MCF 10A (cell line): ENCODE measurements around the gene RBM47. TPM values are rescaled to one million over a fixed set of nuclear protein-coding genes. Genes with fewer than 3 reads are reported as not detected.
"Not testable (repeated sequence)": the region's sequence is repeated elsewhere in the genome, so short reads cannot be mapped to it uniquely, and the experiment has no call there.

Source experiments
- BruUV-seq: library from RNA; stranded (reverse); fragments of 400-500 nt; replicated peaks from 2 replicates; lab custom pipeline; 2021; lab: Mats Ljungman, UMichigan
- CTCF ChIA-PET: fragments of 300-600 bp; sonication (Branson Sonifier 250); formaldehyde crosslinking; extraction: SDS; loops from one replicate; lab custom pipeline; 2021; ENCODE audit warnings: antibody characterized with exemption, inconsistent platforms; lab: Yijun Ruan, JAX
- POLR2A ChIA-PET: fragments of 300-600, 350-650 bp; sonication (Branson Sonifier 250); formaldehyde crosslinking; extraction: SDS; loops from one replicate; lab custom pipeline; 2020; ENCODE audit warnings: antibody characterized with exemption, inconsistent platforms; lab: Yijun Ruan, JAX
- DNase-seq: peaks from one replicate; pipeline ENCODE4 v3.0.0-alpha.2; 2018; ENCODE audit not compliant: unreplicated experiment
- H3K27ac Mint-ChIP-seq: one replicate; pipeline ENCODE4 v1.8.0; 2022; ENCODE audit warnings: mild to moderate bottlenecking, low read depth, mixed read lengths; ENCODE audit not compliant: unreplicated experiment
- H3K27me3 Mint-ChIP-seq: one replicate; pipeline ENCODE4 v1.8.0; 2022; ENCODE audit warnings: mixed read lengths; ENCODE audit not compliant: insufficient read depth, unreplicated experiment
- H3K36me3 Mint-ChIP-seq: one replicate; pipeline ENCODE4 v1.8.0; 2022; ENCODE audit warnings: mild to moderate bottlenecking, moderate library complexity, mixed read lengths; ENCODE audit not compliant: insufficient read depth, unreplicated experiment
- H3K4me1 Mint-ChIP-seq: one replicate; pipeline ENCODE4 v1.8.0; 2022; ENCODE audit warnings: mixed read lengths; ENCODE audit not compliant: insufficient read depth, unreplicated experiment
- H3K4me3 Mint-ChIP-seq: one replicate; pipeline ENCODE4 v1.8.0; 2022; ENCODE audit warnings: mild to moderate bottlenecking, moderate library complexity, mixed read lengths; ENCODE audit not compliant: unreplicated experiment
- H3K9me3 Mint-ChIP-seq: one replicate; pipeline ENCODE4 v1.8.0; 2022; ENCODE audit warnings: mixed read lengths; ENCODE audit not compliant: unreplicated experiment
- CTCF ChIP-seq: fragments of 200-600 bp; IDR thresholded peaks from one replicate; pipeline ENCODE4 v1.8.0; 2022; ENCODE audit warnings: antibody characterized with exemption, mild to moderate bottlenecking; ENCODE audit not compliant: unreplicated experiment
- intact Hi-C: fragments of 100-400 bp; cut with micrococcal nuclease; formaldehyde crosslinking; loops from 2 replicates; pipeline ENCODE4 v1.14.1; 2022
- total RNA-seq: library from RNA; stranded (reverse); gene quantifications from 2 replicates; pipeline ENCODE4 v1.2.3, GENCODE V29; 2022

RBM47 gene
- total RNA-seq, 1 experiment from 2014 or later, result 1.8 TPM

GRCh38 chr4:40555176-40555900 is 74.3 kb downstream of the RBM47 start:
- intact Hi-C loops, result no loop called here
- Mint-ChIP-seq H3K4me3 (no peak overlapping the region), H3K4me1 (peaks cover 15% of the 10 kb centered on the region), H3K9me3 (no peaks in the 10 kb centered on the region), H3K27me3 (no peaks in the 10 kb centered on the region), H3K36me3 (no peaks in the 10 kb centered on the region), H3K27ac (no peak overlapping the region)
- BruUV-seq, result no TSS peak
- ChIA-PET CTCF (interaction anchor here (0.7 to 0.9 kb wide), 2 partner anchors 11 to 128 kb away, joined by 4 read pairs; no protein-coding TSS in a partner anchor), POLR2A (no interaction called here)
- peak; percentile 29 for DNase-seq
- no peak for TF ChIP-seq CTCF

GRCh38 chr4:40554641-40555040 is 75.0 kb downstream of the RBM47 start:
- H3K27me3 Mint-ChIP-seq, DNase-seq, H3K9me3 Mint-ChIP-seq, H3K4me3 Mint-ChIP-seq, BruUV-seq, H3K27ac Mint-ChIP-seq, H3K36me3 Mint-ChIP-seq, POLR2A ChIA-PET: not testable (repeated sequence)
- intact Hi-C loops, result loop anchor here (1.0 to 5.0 kb wide), 2 partner anchors 165 to 402 kb away; no protein-coding TSS in a partner anchor
- CTCF ChIA-PET, result interaction anchor here (0.6 to 0.9 kb wide), 5 partner anchors 10 to 343 kb away, joined by 3 to 4 read pairs (median 4); no protein-coding TSS in a partner anchor
- H3K4me1 Mint-ChIP-seq, result peaks cover 15% of the 10 kb centered on the region

GRCh38 chr4:40553995-40554394 is 75.7 kb downstream of the RBM47 start:
- CTCF ChIA-PET, result interaction anchor here (0.6 kb wide), 3 partner anchors 49 to 344 kb away, joined by 3 to 7 read pairs (median 4); no protein-coding TSS in a partner anchor
- no peak for TF ChIP-seq CTCF
- Mint-ChIP-seq H3K4me1 (peaks cover 15% of the 10 kb centered on the region), H3K9me3 (no peaks in the 10 kb centered on the region), H3K27ac (no peak overlapping the region), H3K4me3 (no peak overlapping the region), H3K27me3 (no peaks in the 10 kb centered on the region), H3K36me3 (no peaks in the 10 kb centered on the region)
- no TSS peak for BruUV-seq
- no peak for DNase-seq
- POLR2A ChIA-PET, result interaction anchor here (1.1 kb wide), 1 partner anchor 9 kb away, joined by 3 read pairs; no protein-coding TSS in a partner anchor
- intact Hi-C loops, result loop anchor here (1.0 to 5.0 kb wide), 2 partner anchors 165 to 402 kb away; no protein-coding TSS in a partner anchor

GRCh38 chr4:40552536-40552935 is 77.1 kb downstream of the RBM47 start:
- H3K27me3 Mint-ChIP-seq, result no peaks in the 10 kb centered on the region
- intact Hi-C loops, result loop anchor here (5.0 kb wide), 1 partner anchor 400 kb away; no protein-coding TSS in a partner anchor
- BruUV-seq, result no TSS peak
- H3K4me3 Mint-ChIP-seq, result no peak overlapping the region
- ChIA-PET CTCF (interaction anchor here (0.6 kb wide), 1 partner anchor 1505 kb away, joined by 6 read pairs; no protein-coding TSS in a partner anchor), POLR2A (no interaction called here)
- TF ChIP-seq CTCF, result no peak
- no peak overlapping the region for H3K27ac Mint-ChIP-seq
- H3K36me3 Mint-ChIP-seq, result no peaks in the 10 kb centered on the region
- no peaks in the 10 kb centered on the region for H3K9me3 Mint-ChIP-seq
- DNase-seq, result peak; percentile 43
- H3K4me1 Mint-ChIP-seq, result peaks cover 15% of the 10 kb centered on the region

- intact Hi-C loops, result loop anchor here (5.0 kb wide), 1 partner anchor 399 kb away; no protein-coding TSS in a partner anchor
- peak overlapping the region; percentile 58 for H3K4me3 Mint-ChIP-seq
- H3K27ac Mint-ChIP-seq, H3K27me3 Mint-ChIP-seq, H3K9me3 Mint-ChIP-seq, H3K36me3 Mint-ChIP-seq, POLR2A ChIA-PET, BruUV-seq: not testable (repeated sequence)
- peak; percentile 44 for DNase-seq
- H3K4me1 Mint-ChIP-seq, result peaks cover 15% of the 10 kb centered on the region
- CTCF ChIA-PET, result interaction anchor here (0.7 kb wide), 1 partner anchor 90 kb away, joined by 3 read pairs; no protein-coding TSS in a partner anchor
These were observed 78.0 kb downstream of the RBM47 start for GRCh38 chr4:40551568-40552136.
